HG03571 (cell line): ENCODE measurements around the gene HECTD4.
A peak's percentile ranks its signal among the peaks of the same experiment; 100 is the strongest.
"Not testable (repeated sequence)": the region's sequence is repeated elsewhere in the genome, so short reads cannot be mapped to it uniquely, and the experiment has no call there.

Experiments used
- ATAC-seq: cut with Tn5 transposase; IDR thresholded peaks from one replicate; pipeline ENCODE4 v1.9.1; 2021; ENCODE audit not compliant: unreplicated experiment

HECTD4 gene

GRCh38 chr12:112381883-112382796, at the start of gene HECTD4:
Gene HECTD4 (minus strand): TSS chr12:112382431. CDS start chr12:112382128, 303 bp downstream.
- ATAC-seq: peak; percentile 91

- ATAC-seq: no peak
These were observed 49.7 kb upstream of the HECTD4 start for GRCh38 chr12:112431965-112432364.

GRCh38 chr12:112430929-112431328, 48.7 kb upstream of the HECTD4 start:
- no peak for ATAC-seq

- no peak for ATAC-seq
These were observed 45.5 kb upstream of the HECTD4 start for GRCh38 chr12:112427760-112428159.

GRCh38 chr12:112425582-112426382, 43.6 kb upstream of the HECTD4 start:
- no peak for ATAC-seq

- ATAC-seq: no peak
These were observed 41.9 kb upstream of the HECTD4 start for GRCh38 chr12:112424126-112424525.

- ATAC-seq: no peak
These were observed 40.3 kb upstream of the HECTD4 start for GRCh38 chr12:112422531-112422930.

- ATAC-seq: no peak
These were observed 39.1 kb upstream of the HECTD4 start for GRCh38 chr12:112421363-112421762.

GRCh38 chr12:112420740-112421139, 38.5 kb upstream of the HECTD4 start:
- ATAC-seq: no peak

GRCh38 chr12:112419297-112420133, 37.3 kb upstream of the HECTD4 start:
- ATAC-seq: no peak

- peak; percentile 66 for ATAC-seq
These were observed 36.5 kb upstream of the HECTD4 start, which contains the start of gene PTPN11 for GRCh38 chr12:112418608-112419296. Gene PTPN11 (plus strand): TSS chr12:112418947. CDS start chr12:112419112, 165 bp downstream.

- peak; percentile 4 for ATAC-seq
These were observed 36.0 kb upstream of the HECTD4 start for GRCh38 chr12:112418273-112418607.

- not testable (repeated sequence) for ATAC-seq
These were observed 33.2 kb upstream of the HECTD4 start for GRCh38 chr12:112415457-112415856.

GRCh38 chr12:112413855-112414625, 31.8 kb upstream of the HECTD4 start:
- ATAC-seq: no peak

GRCh38 chr12:112409906-112410244, 27.6 kb upstream of the HECTD4 start:
- no peak for ATAC-seq

- peak; percentile 79 for ATAC-seq
These were observed 27.1 kb upstream of the HECTD4 start, which contains the start of gene RPL6 for GRCh38 chr12:112409064-112409905. Gene RPL6 (minus strand): TSS chr12:112409605. CDS start chr12:112408656, 949 bp downstream.

GRCh38 chr12:112408621-112409020, 26.4 kb upstream of the HECTD4 start:
- ATAC-seq: no peak

- ATAC-seq: not testable (repeated sequence)
These were observed 25.5 kb upstream of the HECTD4 start for GRCh38 chr12:112407683-112408082.
